Calu3 (cell line): ENCODE data around the gene BTG4. TPM values are rescaled to one million over a fixed set of nuclear protein-coding genes. Genes with fewer than 3 reads are reported as not detected.

Source experiments
- BruUV-seq: library from RNA; stranded (reverse); fragments of 400-500 nt; replicated peaks from 2 replicates; lab custom pipeline; 2021; lab: Mats Ljungman, UMichigan
- CTCF ChIA-PET: fragments of 300-600 bp; sonication (Branson Sonifier 250); formaldehyde crosslinking; loops from one replicate; lab custom pipeline; 2022; ENCODE audit warnings: antibody characterized with exemption; lab: Charles Lee
- DNase-seq: peaks from one replicate; pipeline ENCODE4 v3.0.0; 2022
- H3K27ac Mint-ChIP-seq: one replicate; pipeline ENCODE4 v1.8.0; 2022; ENCODE audit warnings: mixed read lengths; ENCODE audit not compliant: unreplicated experiment
- H3K27me3 Mint-ChIP-seq: one replicate; pipeline ENCODE4 v1.8.0; 2022; ENCODE audit warnings: mixed read lengths; ENCODE audit not compliant: unreplicated experiment
- H3K36me3 Mint-ChIP-seq: one replicate; pipeline ENCODE4 v1.8.0; 2022; ENCODE audit warnings: mild to moderate bottlenecking, moderate library complexity, mixed read lengths; ENCODE audit not compliant: insufficient read depth, unreplicated experiment
- H3K4me1 Mint-ChIP-seq: one replicate; pipeline ENCODE4 v1.8.0; 2022; ENCODE audit warnings: mild to moderate bottlenecking, low read depth, mixed read lengths; ENCODE audit not compliant: unreplicated experiment
- H3K4me3 Mint-ChIP-seq: one replicate; pipeline ENCODE4 v1.8.0; 2022; ENCODE audit warnings: mild to moderate bottlenecking, low read depth, moderate library complexity, mixed read lengths; ENCODE audit not compliant: unreplicated experiment
- H3K9me3 Mint-ChIP-seq: one replicate; pipeline ENCODE4 v1.8.0; 2022; ENCODE audit warnings: low read depth, mixed read lengths; ENCODE audit not compliant: unreplicated experiment
- CTCF ChIP-seq: fragments of 200-600 bp; IDR thresholded peaks from one replicate; pipeline ENCODE4 v1.8.0; 2022; ENCODE audit warnings: antibody characterized with exemption; ENCODE audit not compliant: unreplicated experiment
- intact Hi-C: fragments of 100-400 bp; cut with micrococcal nuclease; formaldehyde crosslinking; loops from one replicate; pipeline ENCODE4 v1.10.0; 2022; ENCODE audit not compliant: unreplicated experiment
- total RNA-seq: library from RNA; stranded (reverse); gene quantifications from 2 replicates; pipeline ENCODE4 v1.2.3, GENCODE V29; 2022

The BTG4 gene
- total RNA-seq, 1 experiment from 2014 or later = not detected

DNA sequence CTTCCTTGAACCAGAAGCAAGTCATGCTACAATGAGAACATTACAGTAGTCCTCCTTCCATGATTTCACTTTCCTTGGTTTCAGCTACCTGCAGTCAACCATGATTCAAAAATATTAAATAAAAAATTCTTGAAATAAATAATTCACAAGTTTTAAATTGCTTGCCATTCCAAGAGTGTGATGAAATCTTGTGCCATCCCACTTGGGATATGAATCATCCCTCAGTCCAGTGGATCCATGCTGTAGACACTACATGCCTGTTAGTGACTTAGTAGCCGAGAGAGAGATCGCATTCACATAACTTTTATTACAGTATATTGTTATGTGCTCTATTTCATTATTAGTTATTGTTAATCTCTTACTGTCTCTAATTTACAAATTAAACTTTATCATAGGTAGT, 8.4 kb upstream of the BTG4 start:
- DNase-seq = no peak
- CTCF ChIA-PET = no interaction called here
- peaks cover 2% of the 10 kb centered on the region for H3K4me1 Mint-ChIP-seq
- H3K27me3 Mint-ChIP-seq = no peaks in the 10 kb centered on the region
- no peak overlapping the region for H3K4me3 Mint-ChIP-seq
- TF ChIP-seq CTCF = no peak
- no TSS peak for BruUV-seq
- intact Hi-C loops = no loop called here
- H3K9me3 Mint-ChIP-seq = no peaks in the 10 kb centered on the region
- H3K27ac Mint-ChIP-seq = no peak overlapping the region
- H3K36me3 Mint-ChIP-seq = no peaks in the 10 kb centered on the region

DNA sequence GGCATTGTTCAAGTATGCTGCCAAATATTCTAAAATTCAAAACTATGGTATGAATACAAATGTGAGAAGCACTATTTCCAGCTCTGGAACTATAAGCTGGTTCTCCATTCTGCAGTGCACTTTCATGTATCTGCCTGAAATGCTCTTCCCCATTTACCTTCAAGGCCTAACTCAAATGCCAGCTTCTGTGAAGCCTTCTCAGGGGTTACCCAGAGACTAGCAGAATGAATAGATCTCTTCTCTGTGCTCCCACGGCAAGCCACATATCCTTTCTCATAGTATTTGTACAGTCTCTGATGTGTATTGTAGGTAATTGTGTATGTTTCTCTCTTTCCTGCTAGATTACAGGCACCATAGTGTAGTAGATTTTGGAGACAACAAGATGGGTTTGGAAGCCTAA, 6.5 kb upstream of the BTG4 start:
- Mint-ChIP-seq H3K36me3 (no peaks in the 10 kb centered on the region), H3K4me1 (no peaks in the 10 kb centered on the region), H3K27me3 (no peaks in the 10 kb centered on the region), H3K9me3 (no peaks in the 10 kb centered on the region), H3K27ac (no peak overlapping the region), H3K4me3 (no peak overlapping the region)
- BruUV-seq = no TSS peak
- CTCF ChIA-PET = no interaction called here
- intact Hi-C loops = no loop called here
- TF ChIP-seq CTCF = no peak
- no peak for DNase-seq

- no peaks in the 10 kb centered on the region for H3K9me3 Mint-ChIP-seq
- no TSS peak for BruUV-seq
- no peak for TF ChIP-seq CTCF
- H3K27ac Mint-ChIP-seq = no peak overlapping the region
- no peaks in the 10 kb centered on the region for H3K4me1 Mint-ChIP-seq
- H3K4me3 Mint-ChIP-seq = no peak overlapping the region
- H3K27me3 Mint-ChIP-seq = no peaks in the 10 kb centered on the region
- intact Hi-C loops = no loop called here
- DNase-seq = no peak
- H3K36me3 Mint-ChIP-seq = no peaks in the 10 kb centered on the region
- CTCF ChIA-PET = no interaction called here
Observed at GRCh38 chr11:111515591-111515990, 3.4 kb upstream of the BTG4 start.

DNA sequence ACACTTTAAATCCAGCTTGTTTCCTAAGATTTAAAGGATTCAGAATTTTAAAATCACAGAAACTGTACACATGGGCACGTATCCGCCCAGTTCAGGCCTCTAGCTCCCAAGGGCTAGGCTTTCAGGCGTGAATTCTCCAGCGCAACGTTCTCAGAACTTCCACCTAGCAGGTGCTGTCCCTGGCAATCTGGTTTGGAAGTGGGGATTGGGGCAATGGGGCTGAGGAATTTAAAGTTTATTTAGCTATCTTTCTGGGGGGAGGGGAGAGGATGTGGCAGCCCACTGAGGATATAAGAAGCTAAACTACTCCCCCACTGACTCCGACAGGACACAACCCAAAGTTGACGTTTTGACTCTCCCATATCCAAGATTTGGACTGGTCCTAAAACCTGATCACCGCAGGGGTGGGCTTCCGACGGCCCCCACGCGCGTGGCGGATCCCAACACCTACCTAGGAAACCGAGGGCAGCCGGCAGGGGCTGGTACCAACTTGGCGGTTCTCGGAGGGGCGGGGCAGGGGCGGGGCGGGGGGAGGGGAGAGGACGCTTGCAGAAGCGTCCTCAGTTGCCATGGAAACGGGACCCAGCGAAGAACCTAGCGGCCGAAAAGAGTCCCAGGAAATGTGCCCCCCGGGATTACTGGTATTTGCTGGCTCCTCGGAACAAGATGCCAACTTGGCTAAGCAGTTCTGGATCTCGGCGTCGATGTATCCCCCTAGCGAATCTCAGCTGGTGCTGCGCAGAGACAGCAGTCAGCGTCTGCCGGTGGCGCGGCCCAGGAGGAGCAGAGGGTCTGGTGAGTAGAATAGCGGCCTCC, 2.2 kb upstream of the BTG4 start, which contains the start of gene HOATZ:
TSS of gene HOATZ (plus strand) at position 563 of the 816 bp plus-strand sequence. CDS start at position 570, 7 bp downstream.
- Mint-ChIP-seq H3K9me3 (no peaks in the 10 kb centered on the region), H3K4me3 (no peak within 1 kb of the TSS), H3K36me3 (no peaks in the 10 kb centered on the region), H3K4me1 (no peaks in the 10 kb centered on the region), H3K27ac (no peak within 1 kb of the TSS), H3K27me3 (no peaks in the 10 kb centered on the region)
- intact Hi-C loops = no loop called here
- DNase-seq = no peak
- BruUV-seq = no TSS peak
- CTCF ChIA-PET = no interaction called here
- TF ChIP-seq CTCF = no peak
